ENCODE data around the gene CYSRT1. TPM values are rescaled to one million over a fixed set of nuclear protein-coding genes. Genes with fewer than 3 reads are reported as not detected.

CYSRT1 gene
- total RNA-seq, 3 donors from 2014 or later = 0.29 to 0.66 (median 0.32) TPM

DNA sequence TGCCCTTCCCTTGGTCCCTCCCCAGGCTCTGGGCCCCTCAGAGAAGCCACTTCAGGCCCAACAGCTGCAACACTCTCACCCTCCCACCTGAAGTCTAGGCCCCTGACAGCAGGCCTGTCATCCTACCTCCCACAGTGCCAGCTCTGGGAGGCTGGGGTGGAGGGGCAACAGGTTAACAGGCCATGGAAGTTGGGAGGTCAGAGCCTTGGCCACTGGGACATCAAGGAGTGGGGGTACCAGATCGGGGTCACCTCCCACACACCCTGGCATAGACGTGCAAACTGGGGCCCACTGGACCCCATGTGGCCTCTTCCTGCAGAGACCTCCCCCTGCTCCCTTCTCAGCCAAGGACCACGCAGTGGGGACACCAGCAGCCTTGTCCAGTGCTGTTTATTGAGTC is 33.7 kb upstream of the CYSRT1 start:
- Histone ChIP-seq H3K9me3 (no peaks in the 10 kb centered on the region), H3K36me3 (no peaks in the 10 kb centered on the region), H3K27me3 (no peaks in the 10 kb centered on the region), H3K4me1 (peaks cover 27 to 43% of the 10 kb centered on the region in 2 donors), H3K27ac (no peak overlapping the region), H3K4me3 (no peak overlapping the region)
- intact Hi-C loops (cut with DNase I; ENCODE audit: low total_unique reads) = no loop called here
- TF ChIP-seq CTCF (IDR thresholded peaks at IDR 0.05) (no peak), POLR2AphosphoS5 (IDR thresholded peaks at IDR 0.05) (no peak), POLR2A (IDR thresholded peaks at IDR 0.05) (no peak)
- no peak for DNase-seq (ENCODE audit: low spot score in 2 of 2)

- TF ChIP-seq POLR2AphosphoS5 (IDR thresholded peaks at IDR 0.05) = no peak
- no peak for TF ChIP-seq POLR2A (IDR thresholded peaks at IDR 0.05)
- no peak for TF ChIP-seq CTCF (IDR thresholded peaks at IDR 0.05)
- peaks cover 23 to 37% of the 10 kb centered on the region in 2 donors for H3K4me1 ChIP-seq
- no peaks in the 10 kb centered on the region for H3K27me3 ChIP-seq
- no peak overlapping the region for H3K4me3 ChIP-seq
- H3K36me3 ChIP-seq = no peaks in the 10 kb centered on the region
- no peak for DNase-seq (ENCODE audit: low spot score in 2 of 2)
- no peak overlapping the region for H3K27ac ChIP-seq
- intact Hi-C loops (cut with DNase I; ENCODE audit: low total_unique reads) = no loop called here
- H3K9me3 ChIP-seq = no peaks in the 10 kb centered on the region
Observed at GRCh38 chr9:137191691-137192447, 33.1 kb upstream of the CYSRT1 start.

DNA sequence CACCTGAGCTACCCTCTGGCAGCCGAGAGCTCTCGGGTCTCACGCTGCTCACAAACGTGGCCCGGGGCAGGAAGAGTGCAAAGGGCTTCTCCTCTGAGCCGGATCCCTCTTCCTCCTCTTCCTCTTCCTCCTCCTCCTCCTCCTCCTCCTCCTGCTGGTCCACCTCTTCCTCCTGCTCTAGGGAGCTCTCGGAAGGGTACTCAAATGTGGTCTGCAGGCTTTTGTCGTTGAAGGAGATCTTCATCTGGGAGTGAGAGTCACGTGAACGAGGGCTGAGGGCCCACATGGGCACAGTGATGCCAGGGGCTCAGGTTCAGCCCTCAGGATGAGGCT is 32.6 kb upstream of the CYSRT1 start:
- H3K27me3 ChIP-seq = no peaks in the 10 kb centered on the region
- H3K27ac ChIP-seq = no peak overlapping the region
- no peak overlapping the region for H3K4me3 ChIP-seq
- no peaks in the 10 kb centered on the region for H3K36me3 ChIP-seq
- TF ChIP-seq POLR2AphosphoS5 (IDR thresholded peaks at IDR 0.05) (no peak), POLR2A (IDR thresholded peaks at IDR 0.05) (no peak), CTCF (IDR thresholded peaks at IDR 0.05) (no peak)
- H3K4me1 ChIP-seq = peaks cover 18 to 33% of the 10 kb centered on the region in 2 donors
- no peak for DNase-seq (ENCODE audit: low spot score in 2 of 2)
- H3K9me3 ChIP-seq = no peaks in the 10 kb centered on the region
- intact Hi-C loops (cut with DNase I; ENCODE audit: low total_unique reads) = no loop called here

DNA sequence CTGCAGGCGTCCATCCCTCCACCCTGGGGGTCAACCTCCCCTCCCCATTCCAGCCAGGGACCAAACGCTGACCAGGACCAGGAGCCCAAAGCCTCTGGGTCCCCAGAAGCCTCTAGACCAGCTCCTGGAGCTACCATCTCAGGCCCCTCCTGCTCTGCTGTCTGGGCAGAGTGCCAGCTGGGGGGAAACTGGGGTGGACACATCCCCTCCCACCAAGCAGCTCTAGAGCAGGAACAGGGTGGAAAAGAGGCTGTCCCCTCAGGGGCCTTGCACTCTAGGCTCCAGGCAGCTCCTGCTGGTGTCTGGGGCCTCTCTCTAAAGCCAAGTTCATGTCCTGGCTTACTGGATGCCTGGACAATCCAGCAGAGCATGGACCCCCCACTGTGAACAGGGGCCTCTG is 32.1 kb upstream of the CYSRT1 start:
- Histone ChIP-seq H3K36me3 (no peaks in the 10 kb centered on the region), H3K27me3 (no peaks in the 10 kb centered on the region), H3K4me3 (no peak overlapping the region), H3K4me1 (peaks cover 13 to 34% of the 10 kb centered on the region in 2 donors), H3K27ac (no peak overlapping the region), H3K9me3 (no peaks in the 10 kb centered on the region)
- intact Hi-C loops (cut with DNase I; ENCODE audit: low total_unique reads) = no loop called here
- TF ChIP-seq POLR2AphosphoS5 (IDR thresholded peaks at IDR 0.05) (no peak), CTCF (IDR thresholded peaks at IDR 0.05) (no peak), POLR2A (IDR thresholded peaks at IDR 0.05) (no peak)
- DNase-seq (ENCODE audit: low spot score in 2 of 2) = no peak

DNA sequence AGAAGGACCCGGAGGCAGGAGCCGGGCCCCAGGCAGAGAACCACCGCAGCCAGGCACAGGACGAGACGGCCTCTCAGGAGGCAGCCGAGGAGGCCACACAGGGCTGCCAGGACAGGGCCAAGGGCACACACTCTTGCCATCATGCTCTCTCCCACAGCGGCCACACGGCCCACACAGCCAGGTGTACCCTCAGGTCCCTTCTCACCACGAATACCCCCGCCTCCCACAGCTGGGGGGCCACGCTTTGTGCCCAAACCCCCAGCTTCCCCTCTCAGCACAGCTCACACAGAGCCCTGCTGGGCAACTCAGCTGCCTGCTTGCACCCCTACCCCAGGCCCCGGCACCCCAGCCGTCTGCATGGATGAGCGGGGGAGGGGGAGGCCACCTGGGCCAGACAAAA is 31.2 kb upstream of the CYSRT1 start:
- no peak for TF ChIP-seq CTCF (IDR thresholded peaks at IDR 0.05)
- no peak for TF ChIP-seq POLR2AphosphoS5 (IDR thresholded peaks at IDR 0.05)
- TF ChIP-seq POLR2A (IDR thresholded peaks at IDR 0.05) = no peak
- Histone ChIP-seq H3K27ac (no peak overlapping the region), H3K27me3 (no peaks in the 10 kb centered on the region), H3K4me3 (no peak overlapping the region), H3K4me1 (peaks cover 13 to 42% of the 10 kb centered on the region in 2 donors), H3K36me3 (no peaks in the 10 kb centered on the region), H3K9me3 (no peaks in the 10 kb centered on the region)
- DNase-seq (ENCODE audit: low spot score in 2 of 2) = no peak
- intact Hi-C loops (cut with DNase I; ENCODE audit: low total_unique reads) = no loop called here
